ENCODE measurements around the gene CCM2L.

The CCM2L gene

GRCh38 chr20:32062776-32063170, 52.5 kb downstream of the CCM2L start:
- no peak for DNase-seq

GRCh38 chr20:32063695-32064094, 53.5 kb downstream of the CCM2L start:
- no peak for DNase-seq

GRCh38 chr20:32064667-32065066, 54.4 kb downstream of the CCM2L start:
- DNase-seq, result no peak

- no peak for DNase-seq
These were observed 57.1 kb downstream of the CCM2L start for GRCh38 chr20:32067234-32067821.

- no peak for DNase-seq
These were observed 57.9 kb downstream of the CCM2L start for GRCh38 chr20:32068174-32068573.

GRCh38 chr20:32069711-32070110, 59.5 kb downstream of the CCM2L start:
- no peak for DNase-seq

GRCh38 chr20:32070282-32070681, 60.0 kb downstream of the CCM2L start:
- DNase-seq, result no peak

GRCh38 chr20:32070690-32071213, 60.5 kb downstream of the CCM2L start:
- no peak for DNase-seq

- no peak for DNase-seq
These were observed 61.3 kb downstream of the CCM2L start for GRCh38 chr20:32071395-32072167.

- DNase-seq, result no peak
These were observed 62.0 kb downstream of the CCM2L start for GRCh38 chr20:32072168-32072750.

GRCh38 chr20:32075534-32075933, 65.3 kb downstream of the CCM2L start:
- DNase-seq, result no peak

GRCh38 chr20:32077190-32077589, 67.0 kb downstream of the CCM2L start:
- DNase-seq, result no peak

GRCh38 chr20:32078322-32078721, 68.1 kb downstream of the CCM2L start:
- DNase-seq, result no peak

GRCh38 chr20:32078791-32079190, 68.6 kb downstream of the CCM2L start:
- no peak for DNase-seq

- no peak for DNase-seq
These were observed 69.4 kb downstream of the CCM2L start for GRCh38 chr20:32079655-32080109.

GRCh38 chr20:32080783-32081182, 70.5 kb downstream of the CCM2L start:
- no peak for DNase-seq
